HG03575 (cell line): ENCODE data around the gene NWD2.
A peak's percentile ranks its signal among the peaks of the same experiment; 100 is the strongest.

Source experiments
- ATAC-seq: cut with Tn5 transposase; IDR thresholded peaks from one replicate; pipeline ENCODE4 v1.9.1; 2021; ENCODE audit not compliant: unreplicated experiment, insufficient number of reproducible peaks, low FRiP score; ENCODE audit errors: extremely low read depth

Gene NWD2

DNA sequence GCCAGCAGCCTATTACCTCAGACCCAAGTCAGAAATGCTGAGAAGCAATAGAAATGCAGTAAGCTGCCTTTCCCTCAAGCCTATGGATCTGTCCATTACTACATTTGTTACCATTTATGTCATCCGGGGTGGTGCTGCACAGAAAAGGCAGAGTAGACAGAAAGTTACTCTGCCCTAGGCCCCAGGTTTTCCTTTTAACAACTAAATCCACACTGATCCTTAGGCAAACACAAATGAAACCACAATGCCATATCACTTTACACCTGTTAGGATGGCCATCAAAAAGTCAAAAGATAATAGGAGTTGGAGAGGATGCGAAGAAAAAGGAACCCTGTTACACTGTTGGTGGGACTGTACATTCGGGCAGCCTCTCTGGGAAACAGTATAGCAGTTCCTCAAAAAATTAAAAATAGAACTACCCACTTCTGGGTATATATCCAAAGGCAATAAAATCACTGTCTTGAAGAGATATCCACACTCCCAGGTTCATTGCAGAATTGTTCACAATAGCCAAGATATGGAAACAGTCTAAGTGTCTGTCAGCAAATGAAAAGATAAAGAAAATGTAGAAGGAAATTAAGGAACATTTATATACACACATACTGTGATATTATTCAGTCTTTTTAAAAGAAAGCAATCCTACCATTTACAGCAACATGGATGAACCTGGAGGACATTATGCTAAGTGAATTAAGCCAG, 186.3 kb downstream of the NWD2 start:
- no peak for ATAC-seq

DNA sequence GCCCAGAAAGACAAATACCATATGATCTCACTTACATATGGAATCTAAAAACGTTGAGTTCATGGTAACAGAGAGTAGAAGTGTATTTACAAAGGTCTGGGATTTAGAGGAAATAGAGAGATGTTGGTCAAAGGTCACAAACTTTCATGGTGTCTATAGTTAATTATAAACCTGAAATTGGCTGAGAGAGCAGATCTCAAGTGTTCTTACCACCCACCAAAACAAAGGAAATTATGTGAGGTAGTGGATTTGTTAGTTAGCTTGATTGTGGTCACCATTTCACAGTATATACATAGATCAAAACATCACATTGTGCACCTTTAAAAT, 186.8 kb downstream of the NWD2 start:
- no peak for ATAC-seq

DNA sequence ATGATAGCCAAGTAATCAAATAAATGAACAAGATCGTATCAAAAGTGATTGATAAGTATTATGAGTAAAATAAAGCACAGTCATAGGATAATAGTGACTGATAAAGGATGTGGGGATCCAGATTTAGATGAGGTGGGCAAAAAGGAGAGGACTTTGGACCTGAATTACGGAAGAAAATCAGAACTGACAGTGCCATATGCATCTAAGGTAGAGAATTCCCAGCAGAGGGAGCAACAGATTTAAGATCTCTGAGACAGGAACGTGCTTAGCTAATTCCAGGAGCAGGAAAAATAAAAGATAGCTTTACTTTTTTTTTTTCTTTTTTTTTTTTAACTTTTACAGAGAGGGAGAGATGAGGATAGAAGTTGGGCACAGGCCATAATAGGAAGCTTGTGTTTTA, 189.9 kb downstream of the NWD2 start:
- no peak for ATAC-seq

DNA sequence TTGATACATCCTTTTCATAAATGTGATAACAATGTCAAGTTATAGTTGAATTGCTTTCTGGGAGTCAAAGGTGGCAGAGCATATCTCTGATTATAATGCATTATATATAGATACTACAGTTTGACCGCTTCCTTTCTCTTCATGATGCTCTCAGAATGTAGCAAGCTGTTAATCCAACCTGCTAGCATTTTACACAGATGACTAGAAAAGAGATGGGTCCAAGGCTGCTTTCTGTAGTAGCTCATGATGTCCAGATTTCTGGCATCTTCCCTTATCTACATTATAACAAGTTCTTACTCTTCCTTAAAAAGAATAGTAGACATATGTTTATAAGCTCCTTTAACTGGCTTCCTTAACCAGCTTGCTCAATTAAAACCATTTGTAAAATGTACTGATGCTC, 192.0 kb downstream of the NWD2 start:
- ATAC-seq, result no peak

DNA sequence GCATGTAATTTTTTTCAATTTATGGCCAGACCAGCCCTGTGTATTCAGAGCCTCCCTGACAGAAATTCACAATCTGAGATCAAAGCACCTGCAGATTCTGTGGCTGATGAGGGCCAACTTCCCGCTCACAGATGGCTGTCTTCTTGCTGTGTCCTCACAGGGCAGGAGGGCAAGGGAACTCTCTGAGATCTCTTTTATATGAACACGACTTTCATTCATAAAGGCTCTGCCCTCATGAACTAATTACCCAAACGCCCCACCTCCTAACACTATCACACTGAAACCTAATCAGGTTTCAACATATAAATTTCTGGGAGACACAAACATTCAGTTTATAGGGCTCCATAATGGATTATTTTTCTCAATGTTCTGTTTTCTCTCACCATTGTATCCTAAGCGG, 192.6 kb downstream of the NWD2 start:
- no peak for ATAC-seq

DNA sequence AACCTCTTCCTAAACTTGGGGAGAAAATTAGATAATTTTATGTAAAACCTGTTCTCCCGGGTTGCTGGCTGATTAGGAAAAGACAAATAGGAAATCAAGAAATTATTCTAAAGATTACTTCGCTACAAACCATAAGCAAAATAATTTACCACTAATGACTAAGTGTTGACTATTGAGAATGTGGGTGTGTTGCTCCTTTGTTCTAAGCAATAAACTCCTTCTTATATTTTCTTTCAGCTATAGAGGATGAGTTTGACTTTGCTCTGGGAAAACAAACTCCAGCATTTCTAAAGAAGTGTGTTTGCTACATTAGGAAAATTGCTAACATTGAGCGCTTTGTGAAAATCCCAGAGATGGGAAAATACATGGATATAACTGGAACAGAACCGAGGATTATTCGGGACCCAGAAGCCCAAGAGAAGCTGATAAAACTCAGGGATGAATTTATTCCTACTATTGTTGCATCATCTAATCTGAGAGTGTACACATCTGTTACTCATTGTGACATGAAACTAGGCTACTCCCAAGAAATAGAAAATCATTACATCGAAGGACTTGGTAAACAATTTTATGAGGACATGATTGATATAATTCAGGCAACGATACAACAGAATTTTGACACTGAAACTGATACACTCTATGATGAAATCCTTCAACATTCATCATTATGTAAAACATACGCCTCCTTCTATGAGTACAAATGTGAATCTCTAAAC, 194.2 kb downstream of the NWD2 start:
- ATAC-seq, result no peak

DNA sequence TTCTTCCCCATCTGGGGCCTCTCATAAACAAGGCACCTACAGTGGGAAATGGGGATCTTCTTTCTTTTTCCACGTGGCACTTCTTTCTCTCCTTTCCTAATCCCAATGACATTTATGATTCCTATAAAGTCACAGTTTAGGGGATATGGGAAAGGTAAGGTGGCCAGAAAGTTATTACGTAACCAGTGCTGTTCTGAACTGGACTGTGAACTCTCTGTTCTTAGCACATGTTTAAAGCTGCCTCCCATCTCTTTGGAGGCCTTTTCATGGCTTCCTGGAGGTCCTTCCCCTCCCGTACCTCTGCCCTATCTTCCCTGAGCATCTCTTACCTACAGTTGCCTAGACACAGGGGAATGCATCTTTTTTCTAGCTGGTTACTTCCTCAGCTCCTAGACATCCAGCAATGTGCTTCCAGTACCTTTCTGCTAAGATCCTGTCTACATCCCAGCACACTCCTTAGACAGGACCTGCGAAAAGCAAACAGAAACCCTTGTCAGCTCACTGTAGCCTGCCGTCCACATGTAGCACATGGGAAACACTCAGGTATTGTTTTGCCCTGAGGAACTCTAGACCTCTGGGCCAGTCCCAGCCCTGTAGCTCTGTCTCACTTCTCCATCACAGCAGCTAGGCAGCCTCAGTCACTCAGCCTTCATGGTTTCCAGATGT, 195.4 kb downstream of the NWD2 start:
- no peak for ATAC-seq

DNA sequence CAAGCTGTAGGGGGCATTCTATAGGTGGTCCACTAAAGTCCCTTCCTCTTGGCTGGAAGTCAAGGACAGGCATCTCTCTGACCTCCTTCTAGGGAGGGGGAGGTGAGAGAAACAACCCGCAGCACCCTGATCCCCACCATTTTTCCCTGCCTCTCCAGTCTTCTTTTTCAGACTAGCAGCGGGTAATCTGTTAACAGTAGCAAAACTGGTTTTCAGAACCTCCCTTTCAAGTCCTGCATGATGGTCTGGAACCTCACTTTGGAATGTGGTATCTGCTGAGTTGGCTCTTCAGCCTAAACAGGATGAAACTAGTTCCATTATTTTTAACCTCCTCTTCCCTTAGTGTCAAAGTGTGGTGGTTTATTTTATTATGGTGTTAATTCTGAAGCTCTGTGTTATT, 196.0 kb downstream of the NWD2 start:
- ATAC-seq, result no peak

DNA sequence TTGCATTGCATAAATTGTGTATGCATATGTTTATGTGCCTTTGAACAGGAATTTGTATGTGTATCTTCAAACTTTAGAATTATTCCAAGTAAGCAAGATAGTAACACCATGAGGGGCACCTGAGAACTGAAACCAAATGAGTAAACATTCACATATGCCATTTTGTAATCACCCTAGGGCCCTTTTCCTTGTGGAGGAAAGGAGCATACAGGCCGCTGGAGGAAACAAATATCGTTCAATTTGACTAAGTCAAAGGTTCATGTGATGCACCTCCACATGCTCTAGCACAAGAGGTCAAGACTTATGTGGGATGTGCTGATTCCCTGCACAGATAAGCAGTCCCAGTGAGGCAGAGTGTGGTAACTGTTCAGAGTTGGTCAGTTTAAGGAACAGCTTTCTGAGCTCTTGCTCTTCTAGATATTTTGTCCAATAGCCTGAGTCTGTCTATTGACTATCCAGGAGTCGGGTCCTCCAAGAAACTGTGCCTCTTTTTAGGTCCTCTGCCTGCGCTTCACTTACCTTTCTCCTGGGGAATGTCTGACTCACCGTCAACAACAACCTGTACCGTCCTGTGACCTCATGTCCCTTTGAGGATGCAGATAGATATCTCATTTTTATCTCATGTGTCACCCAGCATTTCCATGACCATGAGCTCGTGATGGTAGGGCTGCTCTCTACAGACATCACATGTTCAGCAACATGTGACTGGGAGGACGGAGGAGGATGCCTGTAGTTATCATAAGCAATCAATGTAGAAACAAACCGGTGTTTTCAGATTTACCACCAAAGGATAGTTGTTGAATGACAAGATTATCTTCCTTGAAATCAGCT, 196.9 kb downstream of the NWD2 start:
- ATAC-seq, result no peak

DNA sequence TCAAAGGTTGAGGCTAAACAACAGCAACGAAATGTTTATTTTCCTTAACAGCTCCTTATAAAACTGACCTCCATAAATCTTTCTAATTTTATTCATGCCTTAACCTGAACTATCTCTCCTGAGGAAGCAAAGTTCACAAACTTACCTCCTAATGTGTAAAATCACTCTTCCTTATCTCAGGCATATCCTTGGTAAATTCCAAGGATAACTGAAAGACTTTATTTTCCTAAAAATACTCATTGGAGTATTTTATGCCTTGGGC, 197.4 kb downstream of the NWD2 start:
- ATAC-seq, result no peak

DNA sequence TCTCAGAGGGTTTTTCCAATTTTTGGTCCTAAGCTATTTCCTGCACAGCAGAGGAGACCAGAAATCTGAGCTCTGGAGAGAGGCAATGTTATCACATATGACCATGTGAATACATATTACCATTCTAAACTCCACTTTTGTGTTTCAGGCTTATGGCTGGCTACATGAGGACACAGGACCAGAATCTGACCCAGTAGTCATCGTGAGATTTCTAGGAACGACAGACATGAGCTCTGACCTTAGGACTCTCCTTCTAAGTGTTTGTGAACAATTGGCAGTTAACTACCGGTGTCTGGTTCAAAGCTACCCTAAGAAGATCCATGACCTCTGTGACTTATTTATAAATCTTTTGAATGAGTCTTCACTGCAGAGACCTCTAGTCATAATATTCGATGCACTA, 198.6 kb downstream of the NWD2 start:
- no peak for ATAC-seq

DNA sequence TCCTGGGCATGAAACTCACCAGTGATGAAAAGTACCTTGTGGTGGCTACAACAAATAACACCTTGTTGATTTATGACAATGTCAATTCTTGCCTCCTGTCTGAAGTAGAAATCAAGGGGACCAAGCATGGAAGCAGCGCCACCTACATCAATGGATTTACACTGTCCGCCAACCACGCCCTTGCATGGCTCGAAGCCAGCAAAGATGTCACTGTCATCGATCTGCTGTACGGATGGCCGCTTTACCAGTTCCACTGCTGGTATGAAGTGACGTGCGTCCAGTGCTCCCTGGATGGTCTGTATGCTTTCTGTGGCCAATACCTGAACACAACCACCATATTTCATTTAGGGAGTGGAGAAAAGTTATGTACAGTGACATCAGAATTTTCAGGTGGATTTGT, 200.5 kb downstream of the NWD2 start:
- ATAC-seq, result no peak

DNA sequence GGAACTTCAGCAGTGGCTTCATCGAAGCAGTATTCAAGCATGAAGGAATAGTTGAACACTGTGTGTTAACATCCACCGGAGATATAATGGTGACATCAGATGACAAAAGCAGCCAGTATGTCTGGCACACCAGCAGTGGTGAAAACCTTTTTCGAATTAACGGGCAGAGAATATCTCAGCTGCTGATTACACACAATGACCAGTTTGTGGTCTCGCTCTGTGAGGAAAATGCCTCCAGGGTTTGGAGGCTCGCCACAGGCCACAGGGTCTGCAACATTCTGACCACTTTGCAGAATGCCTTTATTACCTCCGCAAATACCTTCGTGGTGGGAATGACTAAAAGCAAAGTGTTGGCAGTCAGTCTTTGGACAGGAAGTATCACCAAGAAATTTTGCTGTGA, 201.5 kb downstream of the NWD2 start:
- ATAC-seq, result no peak

DNA sequence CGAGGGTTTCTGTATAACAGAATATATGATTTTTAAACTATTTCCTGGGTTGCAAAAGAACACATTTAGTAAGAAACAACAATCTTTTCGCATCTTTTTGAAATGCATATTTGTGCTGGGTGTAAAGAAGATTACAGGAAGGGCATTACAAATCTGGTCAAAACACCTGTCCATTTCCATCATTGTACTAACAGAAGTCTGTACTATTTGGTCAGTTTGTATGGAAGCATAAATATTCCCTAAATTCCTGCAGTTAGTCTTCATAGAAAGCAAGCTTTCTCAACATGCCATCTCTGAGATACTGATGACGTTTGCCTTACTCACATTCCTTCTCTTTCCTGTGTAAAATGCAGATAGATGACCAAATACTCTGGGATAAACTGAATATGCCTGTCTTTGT, 203.3 kb downstream of the NWD2 start:
- no peak for ATAC-seq

DNA sequence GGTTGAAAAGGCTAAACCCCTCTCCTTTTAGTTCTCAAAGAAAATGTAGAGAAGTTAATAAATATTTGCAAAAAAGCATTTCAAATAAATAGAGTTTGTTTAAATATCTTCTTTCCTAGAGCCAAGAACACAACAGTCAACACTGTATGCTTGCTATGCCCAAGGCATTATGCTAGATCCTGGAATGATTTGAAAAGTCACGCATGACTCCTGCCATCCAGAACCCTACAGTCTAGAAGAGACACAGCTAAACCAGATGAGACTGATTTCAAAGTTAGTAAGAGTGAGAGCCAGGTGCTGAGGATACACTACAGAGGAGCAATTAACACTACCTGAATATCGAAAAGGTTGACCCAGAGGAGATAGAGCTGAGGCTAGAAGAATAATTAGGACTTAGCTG, 205.8 kb downstream of the NWD2 start:
- ATAC-seq, result no peak

DNA sequence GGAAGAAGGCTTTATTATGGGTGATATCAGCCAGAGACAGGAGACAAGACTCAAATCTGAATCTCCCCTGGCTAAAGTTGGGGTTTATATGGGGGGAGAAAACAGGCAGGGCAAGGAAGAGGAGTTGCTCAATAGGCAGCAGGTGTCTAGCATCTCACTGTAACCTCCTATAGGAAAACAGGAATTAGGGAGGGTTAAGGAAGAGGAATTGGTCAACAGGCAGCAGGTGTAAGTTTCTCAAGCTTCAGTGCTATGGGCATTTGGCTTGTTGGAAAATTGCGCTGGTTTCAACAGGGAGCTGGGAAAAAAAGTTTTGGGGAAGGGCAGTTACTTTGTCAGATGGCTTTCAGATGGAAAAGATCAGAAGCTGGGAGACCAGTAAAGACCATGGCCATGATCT, 206.4 kb downstream of the NWD2 start:
- no peak for ATAC-seq

DNA sequence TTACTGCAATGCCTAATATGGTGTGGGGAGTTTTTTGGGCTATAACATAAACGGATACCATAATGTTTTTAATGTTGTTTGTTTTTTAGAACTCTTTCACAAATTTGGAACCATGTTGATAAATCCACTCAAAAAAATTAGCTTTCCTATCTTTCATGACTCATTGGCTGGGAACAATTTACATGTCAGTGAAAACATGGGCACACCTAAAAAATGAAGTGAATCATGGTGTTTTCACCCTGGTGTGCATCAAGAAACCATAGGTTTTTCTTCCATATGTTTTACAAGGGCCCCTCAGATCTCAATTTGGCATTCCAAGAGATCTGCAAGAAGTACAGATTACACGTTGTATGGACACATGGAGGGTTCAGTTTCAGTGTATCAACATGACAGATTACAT, 207.1 kb downstream of the NWD2 start:
- no peak for ATAC-seq

DNA sequence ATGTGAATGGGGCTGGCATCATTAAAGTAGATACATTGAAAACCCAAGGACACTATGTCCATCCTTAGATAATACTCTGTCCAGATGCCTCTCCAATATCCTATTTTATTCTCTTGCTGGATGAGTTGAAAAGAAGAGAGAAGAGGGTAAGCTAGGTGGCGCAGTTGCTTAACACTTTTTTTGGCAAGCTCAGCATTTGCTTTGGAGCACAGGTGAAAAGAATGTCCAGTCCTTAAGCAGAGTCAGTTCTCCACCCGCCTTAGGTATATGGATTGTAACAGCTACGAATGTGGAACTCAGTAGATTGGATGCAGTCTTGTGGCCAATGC, 208.4 kb downstream of the NWD2 start:
- ATAC-seq, result peak; percentile 60

DNA sequence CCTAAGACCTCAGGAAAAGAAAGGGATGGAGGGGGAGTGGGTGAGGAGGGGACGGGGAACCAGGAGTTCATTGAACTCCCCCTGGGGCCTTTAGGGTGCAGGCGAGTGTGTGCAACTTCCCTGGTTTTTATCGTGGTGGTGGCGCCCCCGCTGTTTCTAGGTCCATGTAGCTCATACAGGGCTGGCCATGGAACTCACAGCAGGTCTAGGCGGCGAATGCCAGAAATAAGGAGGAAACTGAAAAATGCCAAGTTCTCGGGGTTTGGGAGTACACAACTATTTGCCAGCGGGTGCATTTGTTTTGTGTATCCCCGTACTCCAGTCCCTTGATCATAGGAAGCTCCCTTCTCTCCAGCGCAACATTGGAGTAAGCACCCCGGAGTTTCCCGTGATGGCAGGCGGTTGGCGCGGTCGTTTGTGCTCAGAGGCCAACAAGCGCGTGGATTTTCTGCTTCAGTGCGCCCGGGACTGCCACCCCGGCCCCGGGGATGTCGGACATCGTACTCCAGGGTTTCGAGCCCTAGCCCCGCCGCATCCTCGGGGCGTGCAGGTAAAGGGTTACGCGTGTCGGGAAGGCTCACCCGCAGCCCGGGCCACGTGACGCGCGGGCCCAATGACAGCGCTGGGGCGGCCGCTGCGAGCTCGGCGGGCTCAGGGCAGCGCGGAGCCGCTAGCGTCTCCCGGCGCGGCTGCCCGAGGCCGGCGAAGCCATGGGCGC, 208.9 kb downstream of the NWD2 start:
- peak; percentile 25 for ATAC-seq
